Superior temporal gyrus (tissue), 1 donor: ENCODE results near the gene RALB.

Experiments
- DNase-seq: peaks from one replicate; pipeline ENCODE4 v3.0.0-alpha.2; 2016; ENCODE audit errors: extremely low spot score

Gene RALB

DNA sequence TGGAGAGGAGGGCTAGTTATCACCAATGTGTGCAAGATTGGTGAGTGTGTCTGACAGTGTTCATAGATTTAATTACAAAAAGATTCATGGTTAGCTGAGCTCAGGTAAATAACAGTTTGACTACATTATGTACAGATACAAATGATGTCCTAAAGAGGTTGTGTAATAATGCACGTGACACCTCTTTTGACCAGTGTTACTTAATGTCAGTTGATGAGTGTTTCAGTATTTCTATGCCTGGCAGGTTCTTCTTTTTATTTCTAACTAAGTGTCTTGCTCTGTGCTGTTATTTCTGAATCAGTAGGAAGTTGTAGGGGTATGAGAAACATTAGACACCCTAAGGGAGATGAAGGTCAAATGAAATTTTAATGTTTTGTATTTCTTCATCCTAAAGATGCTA, 85.4 kb downstream of the RALB start:
- DNase-seq = no peak

DNA sequence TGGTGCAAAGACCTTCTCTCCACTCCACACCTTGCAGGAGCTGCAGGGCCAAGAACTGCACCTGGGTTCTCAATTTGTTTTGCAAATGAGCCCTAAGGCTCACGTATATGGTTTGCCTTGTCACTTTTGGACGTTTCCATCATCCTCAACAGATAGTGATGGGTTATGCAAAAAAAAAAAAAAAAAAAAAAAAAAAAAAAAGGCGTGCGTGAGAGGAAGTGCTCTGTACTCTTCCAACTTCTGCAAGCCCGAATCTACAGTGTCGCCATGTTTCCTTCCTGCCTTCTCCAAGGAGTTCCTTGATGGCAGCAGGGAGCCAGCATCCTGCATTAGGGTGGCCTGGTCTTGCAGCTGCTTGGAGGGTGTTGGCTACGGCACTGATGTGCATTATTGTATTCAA, 89.3 kb downstream of the RALB start:
- DNase-seq = no peak

DNA sequence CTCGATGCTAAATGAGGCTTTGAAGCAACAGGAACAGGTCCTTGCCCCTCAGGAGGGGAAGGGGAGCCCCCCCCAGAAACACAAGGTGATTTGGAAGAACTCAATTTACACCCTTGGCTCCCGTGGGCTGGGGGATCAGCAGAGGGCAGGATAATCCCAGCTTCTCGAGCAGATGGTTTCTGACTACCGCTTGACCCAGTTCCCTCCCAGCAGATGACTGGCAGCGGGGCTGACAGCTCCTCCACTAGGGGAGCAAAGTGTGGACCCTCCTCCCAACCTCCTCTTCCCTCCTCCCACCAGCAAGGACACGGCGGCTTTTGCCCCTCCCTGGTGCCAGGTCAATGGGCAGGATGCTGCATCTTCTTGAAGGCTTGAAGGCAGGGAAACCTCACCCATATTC, 89.8 kb downstream of the RALB start:
- no peak for DNase-seq

DNA sequence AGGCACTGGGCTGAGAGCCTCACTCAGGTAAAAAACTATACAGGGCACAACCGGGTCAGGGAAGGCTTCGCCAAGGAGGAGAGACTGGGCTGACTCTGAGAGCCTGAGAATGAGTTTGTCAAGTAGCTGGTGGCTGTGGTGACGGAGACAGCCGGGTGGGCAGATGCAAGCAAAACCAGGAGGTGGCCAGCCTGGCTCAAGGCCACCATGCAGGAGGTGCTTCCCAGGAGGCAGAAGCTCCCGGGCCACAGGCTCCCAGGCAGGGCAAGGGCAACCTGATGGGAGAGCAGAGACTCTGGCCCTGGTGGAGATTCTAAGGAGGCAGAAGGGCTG, 90.4 kb downstream of the RALB start:
- no peak for DNase-seq

DNA sequence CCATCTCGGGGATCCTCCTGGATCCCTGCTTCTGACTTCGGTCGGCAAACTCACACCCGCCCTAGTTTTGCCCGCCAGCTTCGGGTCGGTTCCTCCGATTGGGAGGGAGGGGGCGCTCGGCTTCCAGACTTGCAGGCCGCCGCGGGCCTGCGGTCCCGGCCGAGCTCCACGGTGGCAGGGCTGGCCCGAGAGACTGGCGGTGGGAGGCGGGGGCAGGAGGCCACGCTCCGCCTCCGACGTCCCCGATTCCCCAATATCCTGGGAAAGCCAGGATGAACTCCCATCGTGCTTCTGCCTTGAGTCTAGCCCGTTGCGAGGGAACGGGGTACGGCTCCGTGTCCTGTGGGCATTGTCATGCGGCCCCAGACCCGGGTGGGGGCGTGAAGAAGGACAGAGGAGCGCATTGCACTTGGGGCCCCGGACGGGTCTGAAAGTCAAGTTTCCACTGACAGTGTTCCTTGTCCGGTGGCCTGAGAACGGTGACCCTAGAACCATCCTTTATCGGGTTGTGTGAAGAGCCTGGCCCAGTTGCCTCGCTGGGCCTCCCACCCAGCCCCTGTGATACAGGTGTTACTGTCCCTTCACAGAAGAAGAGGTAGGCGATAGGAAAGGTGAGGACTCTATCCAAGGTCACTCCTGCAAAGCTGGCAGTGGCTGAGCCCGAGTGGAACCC, 90.9 kb downstream of the RALB start:
- peak; percentile 80 for DNase-seq
